HG02678 (cell line): ENCODE results near the gene UGT2A1.

Source experiments
- ATAC-seq: cut with Tn5 transposase; IDR thresholded peaks from one replicate; pipeline ENCODE4 v1.9.1; 2021; ENCODE audit warnings: mild to moderate bottlenecking, moderate library complexity; ENCODE audit not compliant: unreplicated experiment

UGT2A1 gene

GRCh38 chr4:69591364-69591763 lies 61.7 kb downstream of the UGT2A1 start:
- no peak for ATAC-seq

DNA sequence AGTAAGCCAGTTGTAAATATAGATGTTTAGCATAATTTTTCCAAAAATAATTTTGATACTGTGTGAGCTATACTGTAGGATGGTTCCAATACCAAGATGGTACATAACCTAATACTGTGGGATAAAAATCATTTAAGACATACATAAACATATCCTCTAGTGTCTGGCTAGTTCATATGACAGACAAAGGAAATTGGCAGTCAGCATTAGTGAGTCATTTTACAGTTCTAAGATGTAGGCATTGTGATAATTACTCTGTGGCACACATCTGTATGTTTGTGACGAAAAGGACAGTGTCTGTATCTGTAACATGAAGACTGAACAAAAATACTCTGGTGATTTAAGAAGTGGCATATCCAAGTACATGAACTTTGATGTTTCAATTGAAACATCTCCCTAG lies 63.2 kb downstream of the UGT2A1 start:
- no peak for ATAC-seq

- no peak for ATAC-seq
Measured at GRCh38 chr4:69584135-69584534, 68.9 kb downstream of the UGT2A1 start.

- no peak for ATAC-seq
Measured at GRCh38 chr4:69583543-69583942, 69.5 kb downstream of the UGT2A1 start.

- ATAC-seq: no peak
Measured at GRCh38 chr4:69577245-69577644, 75.8 kb downstream of the UGT2A1 start.

- no peak for ATAC-seq
Measured at GRCh38 chr4:69576251-69576877, 76.7 kb downstream of the UGT2A1 start.

DNA sequence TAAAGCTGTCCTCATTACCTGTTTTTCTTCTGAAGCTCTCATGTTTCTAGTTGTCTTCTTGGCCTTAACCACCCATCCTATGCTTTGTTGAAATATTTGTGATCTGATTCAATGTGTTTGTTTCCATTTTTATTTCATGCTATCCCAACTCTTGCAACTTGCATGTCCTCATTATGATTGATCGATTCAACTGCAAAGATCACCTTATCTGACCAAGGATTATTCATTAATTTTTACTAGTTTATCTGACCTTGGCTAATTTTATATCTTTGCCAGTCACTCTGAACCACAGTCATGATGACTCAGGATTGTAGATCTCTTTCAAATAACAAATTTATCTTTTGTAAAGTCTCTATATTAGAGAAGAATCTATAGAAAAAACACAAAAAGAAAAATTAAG lies 84.3 kb downstream of the UGT2A1 start:
- no peak for ATAC-seq

DNA sequence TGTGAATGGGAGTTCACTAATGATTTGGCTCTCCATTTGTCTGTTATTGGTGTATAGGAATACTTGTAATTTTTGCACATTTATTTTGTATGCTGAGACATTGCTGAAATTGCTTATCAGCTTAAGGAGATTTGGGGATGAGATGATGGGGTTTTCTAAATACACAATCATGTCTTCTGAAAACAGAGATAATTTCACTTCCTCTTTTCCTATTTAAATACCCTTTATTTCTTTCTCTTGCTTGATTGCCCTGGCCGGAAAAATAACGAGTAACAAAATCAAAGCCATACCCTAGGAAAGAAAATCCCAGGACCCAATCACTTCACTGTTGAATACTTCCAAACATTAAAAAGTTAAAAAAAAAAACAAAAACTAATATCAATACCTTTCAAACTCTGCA lies 89.6 kb downstream of the UGT2A1 start:
- ATAC-seq: no peak

DNA sequence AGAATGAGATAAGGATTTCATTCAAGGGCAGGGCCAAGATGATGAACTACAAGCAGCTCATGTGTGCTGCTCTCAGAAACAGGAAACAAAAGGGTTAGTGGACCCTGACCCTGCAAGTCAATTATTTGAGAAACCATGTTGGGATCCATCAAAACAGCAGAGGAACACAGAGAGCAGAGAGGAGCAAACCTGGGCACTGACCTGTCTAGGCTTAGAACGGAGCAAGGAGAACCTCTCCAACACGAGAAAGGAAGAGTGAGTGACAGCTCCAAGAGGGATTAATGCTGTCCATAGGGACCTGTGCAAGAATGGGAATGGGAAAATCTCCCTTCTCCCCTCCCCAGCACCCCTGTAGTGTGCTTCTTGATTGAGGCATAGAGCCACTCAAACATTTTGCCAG lies 103.4 kb downstream of the UGT2A1 start:
- no peak for ATAC-seq

GRCh38 chr4:69546134-69546765 lies 106.8 kb downstream of the UGT2A1 start:
- no peak for ATAC-seq
